KG1 (cell line): ENCODE results near the gene BNIP5.

Source experiments
- DNase-seq: peaks from one replicate; lab custom pipeline; 2025; lab: John Stamatoyannopoulos, UW

The BNIP5 gene

GRCh38 chr6:36323062-36323461 lies 13.6 kb downstream of the BNIP5 start:
- no peak for DNase-seq

- DNase-seq = no peak
Observed at GRCh38 chr6:36322591-36322990, 14.1 kb downstream of the BNIP5 start.

- DNase-seq = no peak
Observed at GRCh38 chr6:36320475-36320874, 16.2 kb downstream of the BNIP5 start.

GRCh38 chr6:36319821-36320220 lies 16.9 kb downstream of the BNIP5 start:
- no peak for DNase-seq

GRCh38 chr6:36319436-36319762 lies 17.3 kb downstream of the BNIP5 start:
- no peak for DNase-seq

GRCh38 chr6:36318690-36319435 lies 17.8 kb downstream of the BNIP5 start:
- no peak for DNase-seq

- no peak for DNase-seq
Observed at GRCh38 chr6:36317623-36318022, 19.1 kb downstream of the BNIP5 start.

- no peak for DNase-seq
Observed at GRCh38 chr6:36315921-36316320, 20.8 kb downstream of the BNIP5 start.

GRCh38 chr6:36314221-36315014 lies 22.3 kb downstream of the BNIP5 start:
- no peak for DNase-seq

- no peak for DNase-seq
Observed at GRCh38 chr6:36313649-36313936, 23.1 kb downstream of the BNIP5 start.

- peak; percentile 24 for DNase-seq
Observed at GRCh38 chr6:36312854-36313648, 23.6 kb downstream of the BNIP5 start.

GRCh38 chr6:36309900-36310299 lies 26.8 kb downstream of the BNIP5 start:
- DNase-seq = no peak

- DNase-seq = no peak
Observed at GRCh38 chr6:36309203-36309602, 27.5 kb downstream of the BNIP5 start.

- no peak for DNase-seq
Observed at GRCh38 chr6:36308514-36308913, 28.2 kb downstream of the BNIP5 start.

- no peak for DNase-seq
Observed at GRCh38 chr6:36306375-36306774, 30.3 kb downstream of the BNIP5 start.

- DNase-seq = no peak
Observed at GRCh38 chr6:36305885-36306284, 30.8 kb downstream of the BNIP5 start.

GRCh38 chr6:36302227-36302976 lies 34.3 kb downstream of the BNIP5 start:
- DNase-seq = peak; percentile 81

GRCh38 chr6:36301781-36302180 lies 34.9 kb downstream of the BNIP5 start:
- no peak for DNase-seq

- no peak for DNase-seq
Observed at GRCh38 chr6:36301085-36301658, 35.5 kb downstream of the BNIP5 start.

- no peak for DNase-seq
Observed at GRCh38 chr6:36298027-36298426, 38.7 kb downstream of the BNIP5 start.

- DNase-seq = no peak
Observed at GRCh38 chr6:36297511-36297910, 39.2 kb downstream of the BNIP5 start.

- no peak for DNase-seq
Observed at GRCh38 chr6:36297051-36297450, 39.6 kb downstream of the BNIP5 start.
